ENCODE measurements around the gene GAPVD1. TPM values are rescaled to one million over a fixed set of nuclear protein-coding genes. Genes with fewer than 3 reads are reported as not detected.

GAPVD1 gene
- total RNA-seq, 1 donor from 2014 or later = 43.5 TPM

DNA sequence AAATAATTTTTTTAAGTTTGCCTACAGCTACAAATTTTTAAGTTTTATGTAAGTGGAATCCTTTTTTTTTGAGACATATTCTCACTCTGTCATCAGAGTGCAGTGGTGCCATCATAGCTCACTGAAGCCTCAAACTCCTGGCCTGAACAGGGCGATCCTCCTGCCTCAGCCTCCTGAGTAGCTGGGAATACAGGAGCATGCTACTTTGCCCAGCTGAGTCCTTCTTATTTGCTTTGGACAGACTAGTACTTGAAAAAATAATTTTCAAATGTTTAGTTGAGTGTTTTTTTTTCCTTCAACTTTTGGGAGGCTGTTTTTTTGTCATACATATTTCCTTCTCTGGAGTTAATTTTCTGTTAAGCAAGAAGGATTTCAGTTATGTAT is 7.4 kb downstream of the GAPVD1 start:
- Histone ChIP-seq H3K9ac (no peak overlapping the region), H3K27me3 (no peaks in the 10 kb centered on the region), H3K4me1 (no peaks in the 10 kb centered on the region), H3K79me2 (ENCODE audit: low read depth) (peaks cover 97% of the 10 kb centered on the region), H3K9me3 (ENCODE audit: low read depth) (no peaks in the 10 kb centered on the region), H3F3A (ENCODE audit: low read depth) (no peaks in the 10 kb centered on the region), H2AFZ (replicated peaks) (no peak overlapping the region), H3K4me2 (no peak overlapping the region), H3K27ac (no peak overlapping the region), H3K4me3 (no peak overlapping the region), H4K20me1 (ENCODE audit: low read depth) (peaks cover 3% of the 10 kb centered on the region), H3K36me3 (no peaks in the 10 kb centered on the region)
- H3K4me3 Mint-ChIP-seq = no peak overlapping the region
- H3K4me1 Mint-ChIP-seq = peaks cover 3% of the 10 kb centered on the region
- H3K27me3 Mint-ChIP-seq (ENCODE audit: insufficient read depth, low read depth) = no peaks in the 10 kb centered on the region
- H3K27ac Mint-ChIP-seq = no peak overlapping the region
- no peak for TF ChIP-seq EZH2phosphoT487 (IDR thresholded peaks at IDR 0.05)
- TF ChIP-seq, protein P1, sequence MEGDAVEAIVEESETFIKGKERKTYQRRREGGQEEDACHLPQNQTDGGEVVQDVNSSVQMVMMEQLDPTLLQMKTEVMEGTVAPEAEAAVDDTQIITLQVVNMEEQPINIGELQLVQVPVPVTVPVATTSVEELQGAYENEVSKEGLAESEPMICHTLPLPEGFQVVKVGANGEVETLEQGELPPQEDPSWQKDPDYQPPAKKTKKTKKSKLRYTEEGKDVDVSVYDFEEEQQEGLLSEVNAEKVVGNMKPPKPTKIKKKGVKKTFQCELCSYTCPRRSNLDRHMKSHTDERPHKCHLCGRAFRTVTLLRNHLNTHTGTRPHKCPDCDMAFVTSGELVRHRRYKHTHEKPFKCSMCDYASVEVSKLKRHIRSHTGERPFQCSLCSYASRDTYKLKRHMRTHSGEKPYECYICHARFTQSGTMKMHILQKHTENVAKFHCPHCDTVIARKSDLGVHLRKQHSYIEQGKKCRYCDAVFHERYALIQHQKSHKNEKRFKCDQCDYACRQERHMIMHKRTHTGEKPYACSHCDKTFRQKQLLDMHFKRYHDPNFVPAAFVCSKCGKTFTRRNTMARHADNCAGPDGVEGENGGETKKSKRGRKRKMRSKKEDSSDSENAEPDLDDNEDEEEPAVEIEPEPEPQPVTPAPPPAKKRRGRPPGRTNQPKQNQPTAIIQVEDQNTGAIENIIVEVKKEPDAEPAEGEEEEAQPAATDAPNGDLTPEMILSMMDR (IDR thresholded peaks at IDR 0.05) = no peak
- no peak for TF ChIP-seq EZH2 (IDR thresholded peaks at IDR 0.05)
- H3K36me3 Mint-ChIP-seq = peaks cover 10% of the 10 kb centered on the region
- H3K9me3 Mint-ChIP-seq = no peaks in the 10 kb centered on the region
- DNase-seq (ENCODE audit: low spot score) = no peak

DNA sequence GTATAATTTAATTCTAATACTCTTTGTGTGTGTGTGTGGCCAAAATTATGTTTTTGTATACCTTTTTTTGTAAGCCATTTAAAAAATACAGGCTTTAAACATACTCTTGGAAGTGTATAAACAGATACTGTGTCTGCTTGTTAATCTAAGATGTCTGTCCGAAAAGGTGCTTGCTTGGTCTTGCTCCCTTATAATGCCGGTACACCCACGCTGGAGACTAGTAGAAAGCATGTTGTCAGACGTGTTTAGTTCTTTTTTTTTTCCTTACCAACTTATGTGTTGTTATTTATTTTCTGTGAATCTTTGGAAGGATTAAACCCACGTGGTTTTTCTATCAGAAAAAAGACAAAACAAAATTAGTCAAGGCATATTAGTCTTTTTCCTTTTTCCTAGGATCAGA is 9.5 kb downstream of the GAPVD1 start:
- H3K27me3 ChIP-seq = no peaks in the 10 kb centered on the region
- no peaks in the 10 kb centered on the region for H3K9me3 ChIP-seq (ENCODE audit: low read depth)
- no peak overlapping the region for H3K4me3 ChIP-seq
- no peaks in the 10 kb centered on the region for H3K4me1 ChIP-seq
- no peak overlapping the region for H3K9ac ChIP-seq
- no peaks in the 10 kb centered on the region for H3K36me3 ChIP-seq
- H3F3A ChIP-seq (ENCODE audit: low read depth) = no peaks in the 10 kb centered on the region
- TF ChIP-seq EZH2phosphoT487 (IDR thresholded peaks at IDR 0.05) (no peak), EZH2 (IDR thresholded peaks at IDR 0.05) (no peak)
- TF ChIP-seq, protein P1 (IDR thresholded peaks at IDR 0.05) = no peak
- Mint-ChIP-seq H3K9me3 (no peaks in the 10 kb centered on the region), H3K27me3 (ENCODE audit: insufficient read depth, low read depth) (no peaks in the 10 kb centered on the region), H3K36me3 (peaks cover 8% of the 10 kb centered on the region), H3K4me3 (no peak overlapping the region), H3K4me1 (no peaks in the 10 kb centered on the region), H3K27ac (no peak overlapping the region)
- no peak overlapping the region for H3K4me2 ChIP-seq
- H4K20me1 ChIP-seq (ENCODE audit: low read depth) = no peaks in the 10 kb centered on the region
- no peak for DNase-seq (ENCODE audit: low spot score)
- H2AFZ ChIP-seq (replicated peaks) = no peak overlapping the region
- peaks cover 95% of the 10 kb centered on the region for H3K79me2 ChIP-seq (ENCODE audit: low read depth)
- no peak overlapping the region for H3K27ac ChIP-seq

DNA sequence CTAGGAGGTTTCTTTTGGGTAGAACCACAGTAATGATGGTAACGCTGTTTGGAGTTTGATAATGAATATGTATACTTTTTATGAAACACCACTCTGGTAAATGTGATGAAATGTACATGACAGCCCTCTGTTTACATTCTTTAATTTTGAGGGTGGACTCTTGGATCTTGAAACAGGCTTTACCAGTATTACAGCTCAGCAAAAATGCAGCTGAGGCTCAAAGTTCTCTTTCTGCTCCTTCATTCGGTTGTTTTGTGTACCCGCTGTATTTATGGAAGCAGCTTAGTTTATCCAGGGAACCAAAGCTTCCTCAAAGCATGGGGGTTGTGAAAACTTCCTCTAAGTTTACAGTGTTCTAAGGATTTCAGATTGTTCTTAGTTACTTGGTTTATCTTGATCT is 11.1 kb downstream of the GAPVD1 start:
- no peak overlapping the region for H3K27ac Mint-ChIP-seq
- H3K9ac ChIP-seq = no peak overlapping the region
- H3K27me3 ChIP-seq = no peaks in the 10 kb centered on the region
- no peaks in the 10 kb centered on the region for H3K4me1 Mint-ChIP-seq
- no peak overlapping the region for H3K4me3 ChIP-seq
- no peaks in the 10 kb centered on the region for H3K9me3 Mint-ChIP-seq
- no peak overlapping the region for H3K27ac ChIP-seq
- no peaks in the 10 kb centered on the region for H3K4me1 ChIP-seq
- TF ChIP-seq EZH2phosphoT487 (IDR thresholded peaks at IDR 0.05) = no peak
- TF ChIP-seq, protein P1 (IDR thresholded peaks at IDR 0.05) = no peak
- TF ChIP-seq EZH2 (IDR thresholded peaks at IDR 0.05) = no peak
- no peak overlapping the region for H3K4me3 Mint-ChIP-seq
- no peaks in the 10 kb centered on the region for H3K27me3 Mint-ChIP-seq (ENCODE audit: insufficient read depth, low read depth)
- no peaks in the 10 kb centered on the region for H3K36me3 ChIP-seq
- no peak for DNase-seq (ENCODE audit: low spot score)
- peaks cover 97% of the 10 kb centered on the region for H3K79me2 ChIP-seq (ENCODE audit: low read depth)
- no peaks in the 10 kb centered on the region for H3K9me3 ChIP-seq (ENCODE audit: low read depth)
- H3K4me2 ChIP-seq = no peak overlapping the region
- H3K36me3 Mint-ChIP-seq = peaks cover 8% of the 10 kb centered on the region
- H4K20me1 ChIP-seq (ENCODE audit: low read depth) = no peaks in the 10 kb centered on the region
- no peaks in the 10 kb centered on the region for H3F3A ChIP-seq (ENCODE audit: low read depth)
- H2AFZ ChIP-seq (replicated peaks) = no peak overlapping the region
